HG03135 (cell line): ENCODE measurements around the gene RBMS3.
"Not testable (repeated sequence)": the region's sequence is repeated elsewhere in the genome, so short reads cannot be mapped to it uniquely, and the experiment has no call there.

Source experiments
- ATAC-seq: cut with Tn5 transposase; IDR thresholded peaks from one replicate; pipeline ENCODE4 v1.9.1; 2021; ENCODE audit warnings: mild to moderate bottlenecking, moderate library complexity; ENCODE audit not compliant: unreplicated experiment

Gene RBMS3

GRCh38 chr3:29976871-29977270 lies 696.0 kb downstream of the RBMS3 start:
- ATAC-seq: no peak

DNA sequence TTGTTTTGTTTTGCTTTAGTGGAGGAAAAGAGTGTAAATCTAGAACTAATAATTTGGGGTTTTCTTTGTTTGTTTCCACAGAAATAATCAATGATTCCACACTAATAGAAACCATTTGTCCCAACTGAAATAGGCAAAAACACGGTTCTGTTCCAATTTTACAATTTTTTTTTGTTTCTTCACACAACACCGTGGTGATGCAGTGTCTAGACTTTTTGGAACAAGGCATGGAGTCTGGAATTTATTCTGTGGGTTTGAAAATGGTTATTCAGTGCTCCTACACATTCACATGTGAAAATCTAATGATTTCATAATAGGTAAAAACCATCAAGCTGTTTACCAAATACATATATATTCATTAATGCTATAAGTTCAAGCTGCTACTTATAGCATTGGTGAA lies 696.5 kb downstream of the RBMS3 start:
- ATAC-seq: no peak

DNA sequence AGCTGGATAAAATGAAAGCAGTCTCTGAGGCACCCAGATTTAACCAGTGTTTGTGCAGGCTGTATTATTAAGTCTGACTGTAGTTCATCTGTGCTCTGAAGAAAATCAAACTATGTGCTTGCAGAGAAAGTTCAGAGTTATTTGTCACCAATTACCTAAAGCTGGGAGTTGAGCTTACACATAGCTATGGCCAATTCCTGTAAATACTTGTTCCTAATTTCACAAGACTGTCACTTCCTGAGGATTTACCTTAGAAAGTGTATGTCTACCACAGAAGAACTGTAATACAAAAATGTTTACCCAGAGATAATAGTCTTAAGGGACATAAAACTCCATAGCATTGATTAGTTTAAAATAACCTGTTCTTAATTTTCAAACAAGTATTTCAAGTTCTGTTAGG lies 697.2 kb downstream of the RBMS3 start:
- ATAC-seq: no peak

- no peak for ATAC-seq
Observed at GRCh38 chr3:29991198-29991597, 710.3 kb downstream of the RBMS3 start.

DNA sequence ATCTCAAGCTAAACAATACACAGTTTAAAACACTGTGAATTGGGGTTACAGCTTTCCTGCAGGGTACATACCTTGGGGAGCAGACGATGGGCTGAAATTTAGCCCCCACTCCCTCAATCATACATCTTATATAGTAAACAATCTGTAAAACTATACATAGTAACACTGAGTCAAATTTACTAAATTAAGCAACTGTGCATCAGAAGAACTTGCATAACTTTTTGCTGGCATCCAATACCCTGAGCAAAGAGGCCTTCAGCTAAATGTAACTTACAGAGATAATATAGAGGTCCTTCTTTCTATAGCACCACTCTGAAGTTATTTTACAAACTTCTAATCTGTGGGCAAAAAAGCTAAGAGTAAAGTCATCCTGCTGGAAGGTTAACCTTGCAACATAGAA lies 721.9 kb downstream of the RBMS3 start:
- ATAC-seq: no peak

DNA sequence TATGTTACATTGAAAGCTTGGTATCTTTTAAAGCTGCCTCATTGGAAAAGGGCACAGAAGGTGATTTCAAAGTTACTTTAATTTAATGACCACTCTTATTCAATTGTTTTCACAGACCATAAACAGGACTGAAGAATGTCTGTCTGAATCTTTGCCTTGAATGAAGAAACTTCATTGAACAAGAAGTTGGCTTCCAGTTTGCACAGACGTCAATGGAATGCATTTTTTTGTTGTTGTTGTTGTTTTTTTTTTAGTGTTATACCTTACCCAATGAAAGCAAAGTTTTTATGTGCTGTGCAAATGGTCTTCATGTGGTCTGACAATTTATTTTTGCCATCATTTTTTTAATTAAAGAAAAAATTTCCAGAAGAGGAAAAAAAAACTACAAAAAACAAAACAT lies 722.9 kb downstream of the RBMS3 start:
- no peak for ATAC-seq

DNA sequence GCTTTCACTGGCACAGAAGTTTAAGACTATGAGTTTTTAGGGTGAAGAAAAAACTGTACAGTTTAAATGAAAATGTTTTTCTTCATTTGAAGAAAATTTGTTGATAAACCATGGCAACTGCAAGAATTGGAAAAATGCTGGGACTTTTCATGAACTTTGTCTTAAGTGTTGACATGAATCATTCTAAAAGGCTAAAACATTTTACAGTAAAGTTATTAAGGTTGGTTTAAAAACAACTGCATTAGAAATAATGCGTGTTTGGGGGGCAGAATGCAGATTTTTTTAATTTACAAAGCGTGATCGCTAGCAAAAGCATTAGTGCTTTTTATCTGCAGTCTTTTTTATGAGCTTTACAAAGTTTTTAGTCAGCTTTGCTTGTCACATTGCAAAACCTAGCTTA lies 723.6 kb downstream of the RBMS3 start:
- ATAC-seq: no peak

- no peak for ATAC-seq
Observed at GRCh38 chr3:30006111-30006510, 725.2 kb downstream of the RBMS3 start.

GRCh38 chr3:30007668-30008067 lies 726.8 kb downstream of the RBMS3 start:
- ATAC-seq: no peak

DNA sequence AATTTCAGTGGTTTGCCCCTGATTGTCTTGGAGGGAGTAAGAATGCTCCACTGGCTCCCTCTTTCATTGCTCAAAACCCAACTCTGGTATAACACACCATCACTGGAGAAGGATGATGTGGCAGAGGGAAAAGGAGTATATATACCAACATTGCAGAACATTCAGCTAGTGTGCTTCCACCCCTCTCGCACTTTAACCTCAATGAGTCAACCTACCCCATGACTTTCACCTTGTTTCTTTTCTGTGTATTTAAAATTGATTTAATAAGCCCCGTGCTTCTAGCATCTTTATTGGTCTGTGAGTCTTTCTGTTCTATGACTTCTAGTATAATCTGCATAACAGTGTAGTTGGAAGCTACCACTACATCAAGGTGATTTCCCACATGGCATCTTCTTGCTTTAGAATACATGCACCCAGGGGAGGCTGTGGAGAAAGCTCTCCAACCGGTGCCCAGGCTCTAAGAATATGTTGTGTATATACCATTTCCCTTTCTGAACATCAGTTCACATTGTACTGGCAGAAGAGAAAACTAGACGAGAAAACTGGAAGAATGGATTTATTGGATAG lies 730.4 kb downstream of the RBMS3 start:
- ATAC-seq: no peak

DNA sequence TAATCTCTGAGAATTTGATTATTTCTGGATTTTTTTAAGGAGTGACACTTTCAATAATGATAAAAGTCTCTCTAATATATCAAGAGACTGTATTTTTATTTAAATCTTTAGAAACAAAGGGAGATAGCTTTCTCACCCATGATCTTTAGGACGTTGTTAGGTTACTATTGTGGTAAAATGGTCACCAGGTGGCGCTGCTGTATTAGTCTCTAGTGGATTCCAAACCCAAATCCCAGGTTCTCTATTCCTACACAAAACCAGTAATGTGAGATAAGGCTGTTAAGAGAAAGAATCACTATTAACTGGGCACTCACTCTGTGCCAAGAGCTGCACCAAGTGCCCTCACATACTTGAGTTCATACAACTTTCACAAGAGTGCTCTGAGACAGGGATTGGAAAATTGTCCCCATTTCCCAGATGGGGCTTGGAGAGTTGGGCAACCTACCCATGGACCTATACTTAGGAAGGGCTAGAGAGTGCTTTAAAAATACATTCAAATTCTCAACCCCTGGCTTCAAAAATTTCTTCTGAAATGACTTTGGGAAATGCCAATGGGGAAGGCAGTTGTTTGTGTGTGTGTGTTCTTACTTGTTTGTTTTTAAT lies 732.2 kb downstream of the RBMS3 start:
- ATAC-seq: no peak

- no peak for ATAC-seq
Observed at GRCh38 chr3:30017901-30018300, 737.0 kb downstream of the RBMS3 start.

- no peak for ATAC-seq
Observed at GRCh38 chr3:30020380-30020779, 739.5 kb downstream of the RBMS3 start.

DNA sequence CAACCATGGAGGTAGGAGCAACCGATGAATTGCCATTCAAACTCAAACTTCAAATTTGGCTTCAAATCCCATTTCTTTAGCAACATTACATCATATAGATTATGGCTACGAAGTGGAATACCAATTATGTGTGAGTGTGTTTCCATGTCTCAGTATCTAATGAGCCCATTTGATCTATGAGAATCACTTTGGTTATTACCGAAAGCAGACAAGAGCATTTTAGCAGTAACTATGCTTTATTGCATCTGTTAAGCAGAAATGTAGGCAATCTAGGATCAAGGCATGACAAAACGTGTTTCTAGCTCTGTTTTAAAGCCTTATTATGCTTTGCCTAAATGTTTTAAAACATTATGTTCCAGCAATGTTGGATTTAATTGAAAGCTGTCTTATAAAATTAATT lies 743.6 kb downstream of the RBMS3 start:
- no peak for ATAC-seq

DNA sequence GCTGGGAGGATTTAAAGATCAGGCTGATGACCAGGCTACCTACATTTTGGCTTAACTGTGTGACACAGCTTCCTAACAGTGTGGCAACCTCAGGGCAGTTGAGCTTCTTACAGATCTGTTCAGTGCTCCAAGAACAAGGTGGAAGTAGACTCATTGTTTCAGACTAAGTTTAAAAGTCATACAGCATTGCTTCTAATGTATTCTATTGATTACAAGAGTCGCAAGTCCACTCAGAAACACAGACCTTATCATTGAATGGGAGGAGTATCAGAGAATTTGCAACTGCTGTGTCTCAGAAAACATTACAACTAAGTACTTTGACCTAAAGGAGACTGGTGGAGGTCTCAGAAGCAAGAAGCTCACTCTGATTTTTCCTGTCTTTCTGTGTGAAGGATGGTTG lies 746.0 kb downstream of the RBMS3 start:
- ATAC-seq: no peak

DNA sequence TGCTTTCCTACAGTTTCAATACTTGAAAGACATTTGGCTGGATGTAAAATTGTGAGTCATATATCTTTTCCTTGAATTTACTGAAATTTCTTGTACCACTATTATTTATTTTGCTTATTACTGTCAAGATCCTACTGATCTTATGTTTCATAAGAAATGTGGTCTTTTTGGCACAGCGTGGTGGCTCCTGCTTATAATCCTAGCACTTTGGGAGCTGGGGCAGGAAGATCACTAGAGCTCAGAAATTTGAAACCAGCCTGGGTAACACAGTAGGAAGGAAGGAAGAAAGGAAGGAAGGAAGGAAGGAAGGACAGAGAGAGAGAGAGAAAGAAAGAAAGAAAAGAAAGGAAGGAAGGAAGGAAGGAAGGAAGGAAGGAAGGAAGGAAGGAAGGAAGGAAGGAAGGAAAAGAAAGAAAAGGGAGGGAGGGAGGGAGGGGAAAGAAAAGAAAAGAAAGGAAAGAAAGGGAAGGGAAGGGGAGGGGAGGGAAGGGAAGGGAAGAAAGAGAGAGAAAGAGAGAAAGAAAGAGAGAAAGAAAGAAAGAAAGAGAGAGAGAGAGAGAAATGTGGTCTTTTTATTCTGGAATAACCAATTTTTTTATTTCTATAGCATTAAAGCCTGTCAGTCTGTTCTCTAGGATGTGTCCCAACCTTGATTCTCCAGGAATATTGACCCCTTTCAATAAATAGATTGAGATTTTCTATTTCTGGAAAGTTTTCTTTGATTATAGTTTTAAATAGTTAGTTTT lies 753.5 kb downstream of the RBMS3 start:
- ATAC-seq: no peak

- no peak for ATAC-seq
Observed at GRCh38 chr3:30035935-30036567, 755.2 kb downstream of the RBMS3 start.

DNA sequence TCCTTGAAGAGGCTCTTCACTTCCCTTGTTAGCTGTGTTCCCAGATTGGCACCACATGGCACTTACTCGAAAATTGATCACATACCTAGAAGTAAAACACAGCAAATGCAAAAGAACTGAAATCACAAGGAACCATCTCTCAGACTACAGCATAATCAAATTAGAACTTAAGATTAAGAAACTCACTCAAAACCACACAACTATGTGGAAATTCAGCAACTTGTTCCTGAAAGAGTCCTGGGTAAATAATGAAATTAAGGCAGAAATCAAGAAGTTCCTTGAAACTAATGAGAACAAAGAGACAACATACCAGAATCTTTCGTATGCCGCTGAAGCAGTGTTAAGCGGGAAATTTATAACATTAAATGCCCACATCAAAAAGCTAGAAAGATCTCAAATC lies 759.3 kb downstream of the RBMS3 start:
- no peak for ATAC-seq

- ATAC-seq: not testable (repeated sequence)
Observed at GRCh38 chr3:30041481-30041880, 760.6 kb downstream of the RBMS3 start.

GRCh38 chr3:30042274-30042859 lies 761.5 kb downstream of the RBMS3 start:
- no peak for ATAC-seq

GRCh38 chr3:30042916-30043555 lies 762.2 kb downstream of the RBMS3 start:
- no peak for ATAC-seq
